Measurements from ENCODE around the gene CD200R1L.

CD200R1L gene

GRCh38 chr3:112786002-112786590 is 60.6 kb downstream of the CD200R1L start:
- DNase-seq, result no peak

DNA sequence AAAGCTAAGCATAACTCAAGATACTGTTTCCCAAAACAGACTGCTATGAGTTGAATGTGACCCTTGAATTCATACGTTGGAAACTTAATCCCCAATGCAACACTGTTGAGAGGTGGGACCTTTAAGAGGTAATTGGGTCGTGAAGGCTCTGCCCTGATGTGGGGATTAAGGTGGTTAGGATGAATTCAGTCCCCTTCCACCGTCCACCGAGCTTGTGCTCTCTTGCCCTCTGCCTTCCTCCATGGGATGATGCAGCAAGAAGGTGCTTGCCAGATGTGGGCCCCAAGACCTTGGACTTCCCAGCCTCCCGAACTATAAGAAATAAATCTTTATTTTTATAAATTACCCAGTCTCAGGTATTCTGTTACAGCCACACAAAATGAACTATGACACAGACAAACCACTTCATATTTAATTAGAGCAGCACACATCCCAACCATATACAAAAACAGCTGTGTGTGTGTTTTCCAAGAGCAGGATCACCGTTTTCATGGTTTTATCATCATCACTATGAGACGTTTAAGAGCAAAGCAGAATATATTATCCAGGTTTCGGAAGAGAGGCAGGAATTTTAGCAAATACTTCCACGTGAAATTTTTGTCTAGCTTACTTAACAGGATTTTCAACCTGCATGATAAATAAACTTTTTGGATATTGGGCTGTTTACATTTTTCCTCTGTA is 61.2 kb downstream of the CD200R1L start:
- no peak for DNase-seq

GRCh38 chr3:112782491-112782890 is 64.2 kb downstream of the CD200R1L start:
- no peak for DNase-seq

GRCh38 chr3:112781599-112781998 is 65.1 kb downstream of the CD200R1L start:
- DNase-seq, result no peak

- no peak for DNase-seq
Observed at GRCh38 chr3:112779558-112780480, 66.8 kb downstream of the CD200R1L start.

GRCh38 chr3:112779011-112779410 is 67.7 kb downstream of the CD200R1L start:
- no peak for DNase-seq

DNA sequence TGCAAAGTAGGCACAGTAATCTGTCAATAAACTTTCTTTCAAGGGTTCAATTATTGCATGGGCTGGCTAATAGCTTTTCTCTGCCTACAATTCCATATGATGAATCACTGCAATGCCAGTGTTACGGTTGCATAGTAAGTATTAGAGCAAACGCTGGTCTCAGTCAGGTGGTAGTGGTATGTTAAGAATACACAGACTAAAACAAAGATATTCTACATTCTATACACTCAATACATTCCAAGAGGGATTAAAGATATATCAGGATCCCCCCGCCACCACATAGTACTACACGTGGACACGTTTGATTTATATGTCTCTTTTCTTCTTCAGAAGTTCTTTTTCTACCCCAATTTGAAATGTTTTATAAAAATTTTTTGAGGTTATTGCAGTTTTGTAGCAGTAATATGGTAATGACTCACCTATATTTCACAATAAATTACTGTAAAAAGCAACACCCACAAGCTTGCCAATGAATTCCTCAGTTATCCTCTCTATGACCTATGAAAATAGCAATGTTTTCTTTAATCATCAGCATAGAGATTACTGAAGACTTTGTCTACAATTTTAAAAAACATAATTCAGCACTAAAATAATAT is 68.2 kb downstream of the CD200R1L start:
- peak in 1 of 2 experiments; percentile 57 for DNase-seq

DNA sequence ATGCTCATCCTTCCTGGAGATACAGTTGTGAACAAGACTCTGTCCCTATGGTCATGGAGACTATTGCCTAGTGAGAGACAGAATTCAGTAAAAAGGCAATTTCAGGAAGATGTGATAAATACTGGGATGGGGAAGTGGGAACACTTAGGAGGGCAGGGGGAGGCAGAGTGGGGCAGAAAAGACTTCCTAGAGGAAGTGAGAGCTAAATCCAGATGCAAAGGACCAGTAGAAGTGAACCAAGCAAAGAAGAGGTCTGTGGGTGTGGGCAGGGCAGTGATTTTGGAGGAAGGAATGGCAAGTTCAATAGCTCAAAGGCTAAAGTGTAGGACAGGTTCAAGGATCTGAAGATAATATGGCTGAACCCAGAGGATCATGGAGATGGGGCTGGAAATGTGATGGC is 68.9 kb downstream of the CD200R1L start:
- DNase-seq, result no peak

GRCh38 chr3:112776836-112777235 is 69.8 kb downstream of the CD200R1L start:
- DNase-seq, result no peak

- DNase-seq, result no peak
Observed at GRCh38 chr3:112776000-112776399, 70.7 kb downstream of the CD200R1L start.

DNA sequence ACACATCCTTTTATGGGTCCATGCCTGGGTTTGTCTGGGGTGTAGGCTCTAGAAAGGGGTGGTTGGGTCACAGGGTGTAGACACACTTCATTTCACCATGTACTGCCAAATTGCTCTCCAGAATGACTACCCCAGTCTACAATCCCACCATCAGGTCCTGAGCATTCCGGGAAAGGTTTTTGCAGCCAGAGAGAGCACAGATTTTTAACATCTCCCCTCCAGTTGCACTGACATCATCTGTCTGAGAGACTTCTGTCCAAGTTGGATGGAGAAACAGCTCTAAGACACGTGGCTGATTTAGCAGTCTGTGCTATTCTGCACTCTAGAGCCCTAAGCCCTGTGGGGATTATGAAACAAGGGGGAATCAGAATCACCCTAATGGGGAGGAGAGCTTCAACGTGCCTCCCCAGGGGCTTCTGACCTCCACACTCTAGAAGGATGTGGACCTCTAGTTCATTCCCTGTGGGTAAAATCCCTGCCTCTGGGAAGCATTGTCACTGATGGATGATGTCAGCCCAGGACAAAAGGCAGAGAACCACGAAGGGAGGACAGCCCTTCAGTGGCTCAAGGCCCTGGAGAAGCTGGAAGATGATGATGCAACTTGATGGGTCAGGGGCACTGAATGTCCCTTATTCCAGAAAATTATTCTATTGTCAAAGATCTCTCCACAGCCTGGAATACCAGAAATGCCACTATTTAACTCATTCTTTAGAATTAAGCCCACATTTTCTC is 71.5 kb downstream of the CD200R1L start:
- DNase-seq, result no peak

DNA sequence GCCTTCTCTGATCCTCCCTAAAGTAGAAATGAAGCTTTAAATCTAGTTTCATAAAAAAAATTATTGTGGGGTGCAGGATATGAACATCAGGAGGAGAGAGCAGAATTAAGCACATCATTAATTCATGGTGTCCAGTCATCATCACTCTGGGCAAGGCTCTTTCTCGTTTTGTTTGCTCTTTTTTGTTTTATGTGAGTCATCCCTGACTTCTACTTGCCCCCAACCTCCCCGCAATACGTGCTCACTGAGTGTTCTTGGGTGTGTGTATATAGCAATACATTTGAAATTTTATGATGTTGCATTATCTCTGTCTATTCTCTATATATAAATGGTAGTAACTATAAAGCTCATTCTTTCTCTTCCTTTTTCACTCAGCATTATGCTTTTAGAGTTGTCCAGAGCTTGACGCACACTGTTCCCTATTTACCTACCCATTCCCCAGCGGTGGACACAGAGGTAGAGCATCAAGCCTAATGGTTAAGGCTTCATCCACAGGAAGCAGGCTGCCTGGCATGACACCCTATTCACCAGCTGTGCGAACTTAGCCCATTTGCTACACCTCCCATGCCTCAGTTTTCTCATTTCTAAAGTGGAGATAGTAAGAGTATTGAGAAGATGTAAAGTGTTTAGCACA is 72.3 kb downstream of the CD200R1L start:
- DNase-seq, result no peak

DNA sequence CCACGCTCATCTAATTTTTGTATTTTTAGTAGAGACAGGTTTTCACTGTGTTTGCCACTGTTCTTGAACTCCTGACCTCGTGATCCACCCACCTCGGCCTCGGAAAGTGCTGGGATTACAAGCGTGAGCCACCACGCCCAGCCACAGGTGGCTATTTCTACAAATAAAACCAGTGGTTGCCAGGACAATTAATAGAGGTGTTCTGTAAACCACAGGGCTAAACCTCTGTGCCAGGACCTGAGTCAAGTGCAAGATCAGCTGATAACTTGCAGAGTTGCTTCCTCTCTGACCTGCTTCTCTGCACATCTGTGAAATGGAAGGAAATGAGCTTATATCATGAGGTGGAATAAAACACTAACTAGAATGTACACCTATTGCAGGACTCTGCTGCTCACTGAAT is 72.8 kb downstream of the CD200R1L start:
- no peak for DNase-seq

- DNase-seq, result no peak
Observed at GRCh38 chr3:112770951-112771350, 75.7 kb downstream of the CD200R1L start.

- no peak for DNase-seq
Observed at GRCh38 chr3:112770032-112770626, 76.5 kb downstream of the CD200R1L start.

DNA sequence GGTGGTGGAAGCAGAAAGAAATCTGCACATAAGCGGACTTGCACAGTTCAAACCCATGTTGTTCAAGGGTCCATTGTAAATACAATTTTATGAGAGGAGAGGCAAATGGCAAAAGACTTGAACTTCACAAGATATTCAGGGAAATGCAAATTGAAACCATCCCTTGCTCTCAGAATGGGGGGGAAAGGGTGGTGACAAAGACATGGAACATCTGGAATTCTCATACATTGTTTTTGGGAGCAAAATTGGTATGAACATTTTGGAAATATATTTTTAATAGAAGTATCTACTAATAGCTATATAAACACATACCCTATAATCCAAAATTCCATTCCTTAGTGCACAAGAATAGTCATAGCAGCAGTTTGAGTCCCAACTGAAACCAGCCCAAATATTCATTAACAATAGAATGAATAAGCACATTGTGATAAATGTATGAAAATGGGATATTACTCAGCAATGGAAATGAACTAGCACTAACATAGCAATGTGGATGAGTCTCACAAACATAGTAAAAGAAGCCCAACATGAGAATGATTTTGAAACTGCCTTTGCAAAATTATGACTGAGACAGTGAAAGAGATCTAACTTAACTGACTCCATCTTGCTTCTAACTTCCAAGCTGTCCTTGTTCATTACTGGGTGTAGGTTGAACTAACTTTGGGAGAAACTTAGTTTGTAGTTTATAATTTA is 77.2 kb downstream of the CD200R1L start:
- DNase-seq, result no peak

- DNase-seq, result no peak
Observed at GRCh38 chr3:112767777-112768176, 78.9 kb downstream of the CD200R1L start.

DNA sequence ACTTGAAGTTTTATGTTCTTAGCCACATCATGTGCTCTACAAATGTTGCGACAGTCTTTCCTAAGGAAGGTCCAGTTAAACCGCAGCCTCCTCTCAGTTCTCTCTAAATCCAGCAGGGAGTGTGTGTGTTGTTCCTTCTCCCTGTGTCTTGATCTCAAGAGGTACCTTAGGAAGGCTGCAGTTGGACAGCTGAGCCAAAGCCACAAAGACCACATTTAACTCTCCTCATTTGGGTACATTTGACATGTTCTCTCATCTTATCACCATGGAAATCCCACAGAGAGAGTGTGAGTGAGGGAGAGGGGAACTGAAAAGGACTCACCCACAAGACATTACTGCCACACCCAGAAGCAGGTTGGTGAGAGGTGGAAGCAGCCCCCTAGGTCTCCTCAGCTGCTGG is 79.5 kb downstream of the CD200R1L start:
- DNase-seq, result no peak

Measured in SW 1271 (cell line).